ENCODE data around the gene ZNF366. TPM values are rescaled to one million over a fixed set of nuclear protein-coding genes. Genes with fewer than 3 reads are reported as not detected.

ZNF366 gene
- total RNA-seq, 2 experiments from 2014 or later, result not detected

- Histone ChIP-seq H3K79me2 (ENCODE audit: insufficient read depth, low read depth, low read length) (no peaks in the 10 kb centered on the region), H3K9me2 (ENCODE audit: insufficient read depth, low read length) (no peaks in the 10 kb centered on the region), H3K4me1 (ENCODE audit: insufficient read depth, low read length, poor library complexity, severe bottlenecking) (no peaks in the 10 kb centered on the region), H3K27ac (ENCODE audit: low read depth, low read length, poor library complexity, severe bottlenecking) (no peak overlapping the region), H3K4me3 (ENCODE audit: low read depth, low read length, poor library complexity, severe bottlenecking) (no peak overlapping the region), H3K9me3 (ENCODE audit: low read length) (no peaks in the 10 kb centered on the region), H3K36me3 (ENCODE audit: insufficient read depth, low read length) (no peaks in the 10 kb centered on the region), H4K20me1 (ENCODE audit: insufficient read depth, low read length) (no peaks in the 10 kb centered on the region), H2AFZ (ENCODE audit: low read length) (no peak overlapping the region), H3K4me2 (ENCODE audit: low read length) (no peak overlapping the region)
- TF ChIP-seq EZH2phosphoT487 (IDR thresholded peaks at IDR 0.05; ENCODE audit: borderline replicate concordance, low read depth, low read length), result no peak
- CTCF ChIA-PET (ENCODE audit: unreplicated experiment), result no interaction called here
- no TSS peak for BruUV-seq (replicated peaks)
- DNase-seq (ENCODE audit: low spot score), result no peak
- intact Hi-C loops (cut with micrococcal nuclease; ENCODE audit: unreplicated experiment), result no loop called here
- POLR2A ChIA-PET, result no interaction called here
Measured at GRCh38 chr5:72459089-72459661, 48.0 kb downstream of the ZNF366 start.

- DNase-seq (ENCODE audit: low spot score), result no peak
- H3K4me1 ChIP-seq (ENCODE audit: insufficient read depth, low read length, poor library complexity, severe bottlenecking), result no peaks in the 10 kb centered on the region
- no peak overlapping the region for H3K27ac ChIP-seq (ENCODE audit: low read depth, low read length, poor library complexity, severe bottlenecking)
- no peaks in the 10 kb centered on the region for H4K20me1 ChIP-seq (ENCODE audit: insufficient read depth, low read length)
- no TSS peak for BruUV-seq (replicated peaks)
- no peaks in the 10 kb centered on the region for H3K9me2 ChIP-seq (ENCODE audit: insufficient read depth, low read length)
- TF ChIP-seq CTCF (conservative IDR thresholded peaks at IDR 0.05; ENCODE audit: low read length) (no peak), EZH2phosphoT487 (IDR thresholded peaks at IDR 0.05; ENCODE audit: borderline replicate concordance, low read depth, low read length) (no peak)
- H2AFZ ChIP-seq (ENCODE audit: low read length), result no peak overlapping the region
- no peak overlapping the region for H3K4me3 ChIP-seq (ENCODE audit: low read depth, low read length, poor library complexity, severe bottlenecking)
- ChIA-PET POLR2A (interaction anchor here (0.7 kb wide), 1 partner anchor 16 kb away, joined by 6 read pairs; no protein-coding TSS in a partner anchor), CTCF (ENCODE audit: unreplicated experiment) (no interaction called here)
- H3K36me3 ChIP-seq (ENCODE audit: insufficient read depth, low read length), result no peaks in the 10 kb centered on the region
- H3K79me2 ChIP-seq (ENCODE audit: insufficient read depth, low read depth, low read length), result no peaks in the 10 kb centered on the region
- H3K9me3 ChIP-seq (ENCODE audit: low read length), result no peaks in the 10 kb centered on the region
- H3K4me2 ChIP-seq (ENCODE audit: low read length), result no peak overlapping the region
- intact Hi-C loops (cut with micrococcal nuclease; ENCODE audit: unreplicated experiment), result no loop called here
Measured at GRCh38 chr5:72458407-72458806, 48.8 kb downstream of the ZNF366 start.

- Histone ChIP-seq H3K27ac (ENCODE audit: low read depth, low read length, poor library complexity, severe bottlenecking) (no peak overlapping the region), H2AFZ (ENCODE audit: low read length) (no peak overlapping the region), H3K9me3 (ENCODE audit: low read length) (no peaks in the 10 kb centered on the region), H3K36me3 (ENCODE audit: insufficient read depth, low read length) (no peaks in the 10 kb centered on the region), H4K20me1 (ENCODE audit: insufficient read depth, low read length) (no peaks in the 10 kb centered on the region), H3K9me2 (ENCODE audit: insufficient read depth, low read length) (no peaks in the 10 kb centered on the region), H3K4me3 (ENCODE audit: low read depth, low read length, poor library complexity, severe bottlenecking) (no peak overlapping the region), H3K79me2 (ENCODE audit: insufficient read depth, low read depth, low read length) (no peaks in the 10 kb centered on the region), H3K4me2 (ENCODE audit: low read length) (no peak overlapping the region), H3K4me1 (ENCODE audit: insufficient read depth, low read length, poor library complexity, severe bottlenecking) (peaks cover 1% of the 10 kb centered on the region)
- intact Hi-C loops (cut with micrococcal nuclease; ENCODE audit: unreplicated experiment), result no loop called here
- ChIA-PET CTCF (ENCODE audit: unreplicated experiment) (no interaction called here), POLR2A (no interaction called here)
- TF ChIP-seq CTCF (conservative IDR thresholded peaks at IDR 0.05; ENCODE audit: low read length) (no peak), EZH2phosphoT487 (IDR thresholded peaks at IDR 0.05; ENCODE audit: borderline replicate concordance, low read depth, low read length) (no peak)
- BruUV-seq (replicated peaks), result no TSS peak
- no peak for DNase-seq (ENCODE audit: low spot score)
Measured at GRCh38 chr5:72457491-72457890, 49.7 kb downstream of the ZNF366 start.
